SK-N-SH treated with all-trans-retinoic acid at 6 μM for 48 hours (cell line): Measurements from ENCODE around the gene TRIML1.

ENCODE experiments used
- GLIS3 ChIP-seq: fragments of 250-450 bp; sonication (Bioruptor Pico); IDR thresholded peaks from 2 replicates; pipeline ENCODE4 v1.5.0; 2020; ENCODE audit warnings: mild to moderate bottlenecking, moderate library complexity
- POU6F1 ChIP-seq: fragments of 250-450 bp; sonication (Bioruptor Pico); IDR thresholded peaks from 2 replicates; pipeline ENCODE4 v1.8.0; 2021; ENCODE audit warnings: low read depth, mild to moderate bottlenecking, moderate library complexity, borderline replicate concordance

DNA sequence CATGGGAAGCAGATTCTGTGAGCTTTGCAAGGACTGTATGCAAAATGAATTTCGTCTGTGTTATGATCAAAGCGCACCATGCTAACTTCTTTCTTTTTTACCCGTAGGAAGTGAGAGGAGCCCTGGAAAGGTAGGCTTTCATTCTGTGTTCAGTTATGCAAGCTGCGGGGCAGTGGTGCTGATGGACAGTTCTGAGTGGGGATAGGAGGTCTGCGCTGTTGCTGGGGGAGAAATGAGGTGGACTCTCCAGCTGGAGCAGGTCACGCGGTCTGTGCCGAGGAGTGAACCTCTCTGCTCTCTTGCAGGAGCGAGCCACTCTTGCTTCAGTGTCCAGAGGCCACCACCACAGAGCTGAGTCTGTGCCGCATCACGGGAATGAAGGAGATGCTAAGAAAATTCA is 4.5 kb downstream of the TRIML1 start:
- TF ChIP-seq GLIS3 (no peak), POU6F1 (no peak)
